HUES6 (cell line): Measurements from ENCODE around the gene TNIP1.

Experiments
- H3K27ac ChIP-seq: 2 replicates; pipeline ENCODE4 v1.7.0; 2013; ENCODE audit warnings: low read depth, mild to moderate bottlenecking, low read length, inconsistent platforms
- H3K27me3 ChIP-seq: 2 replicates; pipeline ENCODE4 v1.6.1; 2013; ENCODE audit warnings: low read length; ENCODE audit not compliant: control insufficient read depth, insufficient read depth
- H3K36me3 ChIP-seq: 2 replicates; pipeline ENCODE4 v1.6.1; 2013; ENCODE audit warnings: low read length; ENCODE audit not compliant: control insufficient read depth, insufficient read depth
- H3K4me1 ChIP-seq: 2 replicates; pipeline ENCODE4 v1.6.1; 2013; ENCODE audit warnings: low read length; ENCODE audit not compliant: control insufficient read depth, insufficient read depth
- H3K4me3 ChIP-seq: 2 replicates; pipeline ENCODE4 v1.5.1; 2013; ENCODE audit warnings: low read depth, low read length
- H3K9ac ChIP-seq: one replicate; pipeline ENCODE4 v1.6.1; 2013; ENCODE audit warnings: mild to moderate bottlenecking, low read length
- H3K9me3 ChIP-seq: 2 replicates; pipeline ENCODE4 v1.6.1; 2013; ENCODE audit warnings: low read depth, low read length; ENCODE audit not compliant: control insufficient read depth, insufficient read depth

Gene TNIP1, protein sequence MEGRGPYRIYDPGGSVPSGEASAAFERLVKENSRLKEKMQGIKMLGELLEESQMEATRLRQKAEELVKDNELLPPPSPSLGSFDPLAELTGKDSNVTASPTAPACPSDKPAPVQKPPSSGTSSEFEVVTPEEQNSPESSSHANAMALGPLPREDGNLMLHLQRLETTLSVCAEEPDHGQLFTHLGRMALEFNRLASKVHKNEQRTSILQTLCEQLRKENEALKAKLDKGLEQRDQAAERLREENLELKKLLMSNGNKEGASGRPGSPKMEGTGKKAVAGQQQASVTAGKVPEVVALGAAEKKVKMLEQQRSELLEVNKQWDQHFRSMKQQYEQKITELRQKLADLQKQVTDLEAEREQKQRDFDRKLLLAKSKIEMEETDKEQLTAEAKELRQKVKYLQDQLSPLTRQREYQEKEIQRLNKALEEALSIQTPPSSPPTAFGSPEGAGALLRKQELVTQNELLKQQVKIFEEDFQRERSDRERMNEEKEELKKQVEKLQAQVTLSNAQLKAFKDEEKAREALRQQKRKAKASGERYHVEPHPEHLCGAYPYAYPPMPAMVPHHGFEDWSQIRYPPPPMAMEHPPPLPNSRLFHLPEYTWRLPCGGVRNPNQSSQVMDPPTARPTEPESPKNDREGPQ

DNA sequence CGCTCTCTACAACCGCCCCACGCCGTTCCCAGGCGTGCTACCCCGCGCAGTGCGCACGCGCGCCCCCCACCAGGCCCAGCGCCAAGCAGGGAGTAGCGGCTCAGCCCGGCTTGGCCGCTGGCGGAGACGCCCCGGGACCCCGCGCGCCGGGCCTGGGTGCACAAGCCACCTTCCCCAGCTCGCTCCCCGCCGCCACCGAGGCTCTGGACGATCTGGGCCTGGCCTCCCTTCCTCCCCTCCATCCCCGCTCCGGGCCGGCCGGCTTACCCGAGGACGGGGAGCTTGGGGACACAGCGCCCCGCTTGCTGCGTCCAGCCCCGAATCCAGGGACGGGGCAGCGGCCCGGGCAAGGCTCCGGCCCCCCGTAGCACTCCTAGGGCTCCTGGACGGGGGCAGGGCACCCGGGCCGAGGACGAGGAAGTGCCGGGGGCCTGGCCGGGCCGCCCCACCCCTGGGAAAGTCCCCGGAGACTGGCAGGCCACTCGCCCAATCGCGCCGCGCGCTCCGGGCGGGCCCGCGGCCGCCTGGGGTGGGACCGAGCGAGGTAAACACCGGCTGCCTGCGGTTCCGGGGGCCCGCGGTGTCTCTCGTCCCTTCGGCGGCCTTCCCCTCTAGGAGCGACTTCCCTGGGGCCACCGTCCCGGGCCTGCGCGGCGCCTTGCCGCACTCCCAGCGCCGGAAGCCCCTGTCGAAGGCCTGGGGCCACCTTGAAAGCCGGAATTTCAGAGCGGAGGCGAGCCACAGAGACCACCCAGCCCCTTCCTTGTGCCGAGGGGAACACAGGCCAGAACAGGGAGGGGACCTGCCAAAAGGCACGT is at the start of gene TNIP1:
TSS of gene TNIP1 (minus strand) at position 422 of the 818 bp plus-strand sequence. CDS start 15,939 bp downstream, outside the sequence.
- H3K9ac ChIP-seq = peak within 1 kb of the TSS; percentile 94
- H3K27me3 ChIP-seq = no peaks in the 10 kb centered on the region
- no peaks in the 10 kb centered on the region for H3K36me3 ChIP-seq
- H3K4me1 ChIP-seq = peaks cover 5% of the 10 kb centered on the region
- H3K27ac ChIP-seq = peak within 1 kb of the TSS; percentile 78; the same call in 1 of the 2 replicates
- H3K9me3 ChIP-seq = no peaks in the 10 kb centered on the region
- H3K4me3 ChIP-seq = peak within 1 kb of the TSS; percentile 82

DNA sequence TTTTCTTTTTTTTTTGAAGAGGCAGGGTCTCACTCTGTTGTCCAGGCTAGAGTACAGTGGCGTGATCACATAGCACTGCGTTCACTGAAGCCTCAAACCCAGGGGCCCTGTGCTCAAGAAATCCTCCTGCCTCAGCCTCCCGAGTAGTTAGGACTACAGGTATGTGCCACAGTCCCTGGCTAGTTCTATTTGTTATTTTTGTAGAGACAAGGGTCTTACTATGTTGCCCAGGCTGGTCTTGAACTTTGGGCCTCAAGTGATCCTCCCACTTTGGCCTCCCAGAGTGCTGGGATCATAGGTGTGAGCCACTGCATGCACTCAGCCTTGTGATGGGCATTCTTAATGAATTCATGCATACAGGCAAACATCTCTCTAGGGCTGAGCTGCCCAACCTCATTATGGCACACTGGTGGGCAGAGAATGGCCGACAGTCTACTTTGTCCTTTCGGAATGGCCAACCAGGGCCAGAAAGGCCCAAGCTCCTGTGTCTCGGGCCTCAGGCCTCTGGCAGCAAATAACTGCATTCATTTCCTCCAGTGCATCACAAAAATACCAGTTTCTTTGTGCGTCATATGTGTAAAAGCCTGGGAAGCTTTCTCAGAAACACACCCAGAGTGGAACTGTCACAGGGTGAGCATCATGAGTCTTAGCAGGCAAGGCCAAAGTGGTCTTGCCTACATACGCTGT is 49.5 kb upstream of the TNIP1 start:
- H3K27me3 ChIP-seq = no peaks in the 10 kb centered on the region
- H3K9ac ChIP-seq = no peak overlapping the region
- no peaks in the 10 kb centered on the region for H3K4me1 ChIP-seq
- peaks cover 91% of the 10 kb centered on the region for H3K36me3 ChIP-seq
- no peaks in the 10 kb centered on the region for H3K9me3 ChIP-seq
- H3K27ac ChIP-seq = no peak overlapping the region
- no peak overlapping the region for H3K4me3 ChIP-seq

DNA sequence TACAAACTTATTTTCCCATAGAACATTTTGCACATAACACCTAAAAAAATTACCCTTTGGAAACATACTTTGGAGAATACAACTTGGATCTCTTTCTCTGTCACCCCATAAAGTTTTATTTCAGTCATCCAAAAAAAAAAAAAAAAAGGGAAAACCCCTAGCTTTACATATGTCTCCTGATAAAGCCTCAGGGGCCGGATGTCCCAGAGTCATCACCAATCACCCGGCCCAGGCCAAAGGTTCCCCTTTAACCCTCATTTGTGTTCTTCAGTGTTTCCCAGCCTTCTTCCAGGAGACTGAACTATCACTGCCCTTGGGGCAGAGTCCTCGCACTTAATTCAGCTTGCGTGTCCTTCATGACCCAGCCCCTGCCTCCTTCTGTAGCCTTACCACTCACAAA is 48.0 kb upstream of the TNIP1 start:
- Histone ChIP-seq H3K27me3 (no peaks in the 10 kb centered on the region), H3K9ac (no peak overlapping the region), H3K9me3 (no peaks in the 10 kb centered on the region), H3K4me3 (no peak overlapping the region), H3K4me1 (no peaks in the 10 kb centered on the region), H3K36me3 (peaks cover 83% of the 10 kb centered on the region), H3K27ac (no peak overlapping the region)

DNA sequence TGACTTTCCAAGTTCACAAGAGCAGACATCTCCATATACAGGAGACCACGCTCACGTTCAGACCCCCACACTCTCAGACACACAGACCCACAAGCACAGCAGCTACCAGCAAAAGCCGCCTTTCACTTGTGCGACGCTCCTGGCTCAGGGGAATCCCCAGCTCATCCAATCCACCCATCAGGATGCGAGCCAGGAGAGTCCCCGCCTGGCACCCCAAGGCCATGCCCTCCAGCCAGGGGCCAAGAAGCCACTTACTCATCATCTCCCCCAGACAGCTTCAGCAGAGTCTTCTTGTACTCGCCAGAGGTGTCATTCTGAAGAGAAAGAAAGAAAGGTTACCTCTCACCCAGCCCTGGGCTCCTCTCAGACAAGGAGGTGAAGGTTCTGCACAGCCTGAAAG is 47.1 kb upstream of the TNIP1 start:
- Histone ChIP-seq H3K27ac (no peak overlapping the region), H3K36me3 (peaks cover 83% of the 10 kb centered on the region), H3K4me3 (no peak overlapping the region), H3K9ac (no peak overlapping the region), H3K4me1 (no peaks in the 10 kb centered on the region), H3K9me3 (no peaks in the 10 kb centered on the region), H3K27me3 (no peaks in the 10 kb centered on the region)

DNA sequence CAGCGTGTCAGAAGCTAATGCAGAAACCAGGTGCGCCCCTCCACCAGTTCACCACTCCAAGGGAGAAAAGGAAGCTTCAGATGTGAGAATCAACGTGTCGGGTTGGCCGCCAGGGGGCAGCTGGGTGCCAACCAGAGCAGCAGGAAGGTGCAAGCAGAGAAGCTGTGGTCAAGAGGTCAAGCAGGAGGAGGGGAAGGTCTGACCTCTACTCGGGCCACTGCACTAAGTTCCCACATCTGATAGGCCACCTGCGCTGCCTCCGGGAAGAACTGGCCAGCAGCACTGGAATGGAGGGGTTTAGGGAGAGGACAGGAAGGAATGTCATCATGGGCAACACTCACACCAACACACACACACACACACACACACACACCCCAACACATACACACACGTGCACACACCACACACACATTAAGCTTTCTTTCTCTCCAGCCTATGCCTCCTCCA is 45.4 kb upstream of the TNIP1 start:
- Histone ChIP-seq H3K27ac (no peak overlapping the region), H3K27me3 (no peaks in the 10 kb centered on the region), H3K4me3 (no peak overlapping the region), H3K9me3 (no peaks in the 10 kb centered on the region), H3K4me1 (no peaks in the 10 kb centered on the region), H3K36me3 (peaks cover 83% of the 10 kb centered on the region), H3K9ac (no peak overlapping the region)

DNA sequence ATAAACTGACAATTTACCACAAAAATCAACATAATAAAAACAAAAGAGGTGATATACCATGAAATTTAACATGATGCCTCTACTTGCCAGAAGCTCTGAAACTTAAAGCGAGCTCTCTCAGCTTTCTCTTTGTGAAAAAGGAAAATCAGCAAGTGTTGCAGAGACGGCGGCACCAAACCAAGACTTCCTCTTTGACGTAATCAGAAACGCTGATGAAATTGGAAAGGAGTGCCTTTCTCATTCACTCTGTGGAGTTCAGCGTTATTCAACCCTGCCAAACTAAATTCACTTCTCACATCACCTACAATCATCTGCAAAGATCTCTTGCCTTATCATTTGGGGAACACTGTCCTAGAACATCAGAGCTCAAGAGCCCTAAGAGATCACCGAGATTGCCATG is 44.6 kb upstream of the TNIP1 start:
- H3K4me3 ChIP-seq = no peak overlapping the region
- H3K36me3 ChIP-seq = peaks cover 82% of the 10 kb centered on the region
- H3K27ac ChIP-seq = no peak overlapping the region

DNA sequence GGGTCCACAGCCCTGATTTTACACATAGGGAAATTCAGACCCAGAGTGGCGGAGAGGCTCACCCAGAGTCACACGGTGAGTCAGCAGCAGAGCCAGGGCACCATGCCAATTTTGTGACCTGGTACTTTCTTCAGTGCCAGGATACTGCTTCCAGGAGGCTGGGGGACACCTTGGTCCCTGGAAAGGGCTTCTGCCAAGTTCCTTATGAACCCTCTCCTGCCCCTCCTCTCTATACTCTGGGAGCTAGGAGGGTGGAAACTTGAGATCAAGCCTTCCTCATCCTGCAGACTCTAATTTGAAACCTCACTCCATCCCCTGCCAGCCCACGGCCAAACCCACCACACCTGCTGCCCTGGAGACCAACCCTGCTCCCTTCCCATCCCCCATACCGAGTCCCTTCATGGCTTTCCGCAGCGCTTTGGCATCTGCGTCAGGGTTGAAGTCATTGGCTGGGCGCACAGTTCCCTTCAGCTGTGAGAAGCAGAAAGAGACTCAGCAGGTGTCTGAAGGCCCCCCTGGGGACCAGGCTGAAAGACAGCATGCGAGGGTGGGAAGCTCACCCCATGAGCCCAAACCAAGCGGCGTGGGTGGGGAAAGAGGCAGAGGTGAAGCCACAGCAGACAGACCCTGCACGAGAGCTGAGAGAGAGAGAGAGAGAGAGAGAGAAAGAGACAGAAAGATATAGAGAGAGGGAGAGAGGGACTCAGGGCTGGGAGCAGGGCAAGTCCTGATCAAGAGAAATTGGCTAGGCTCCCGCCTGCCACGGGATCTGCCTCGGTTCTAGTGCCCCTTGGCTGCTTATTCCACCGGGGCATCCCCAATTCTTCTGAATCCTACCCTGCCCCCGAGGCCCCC is 43.3 kb upstream of the TNIP1 start:
- H3K4me3 ChIP-seq = no peak overlapping the region
- H3K4me1 ChIP-seq = no peaks in the 10 kb centered on the region
- no peak overlapping the region for H3K27ac ChIP-seq
- no peaks in the 10 kb centered on the region for H3K27me3 ChIP-seq
- no peaks in the 10 kb centered on the region for H3K9me3 ChIP-seq
- H3K9ac ChIP-seq = no peak overlapping the region
- peaks cover 79% of the 10 kb centered on the region for H3K36me3 ChIP-seq

More for the DNA sequence above, 44.6 kb upstream of the TNIP1 start:
- no peaks in the 10 kb centered on the region for H3K4me1 ChIP-seq
- H3K27me3 ChIP-seq = no peaks in the 10 kb centered on the region
- H3K9me3 ChIP-seq = no peaks in the 10 kb centered on the region
- no peak overlapping the region for H3K9ac ChIP-seq

DNA sequence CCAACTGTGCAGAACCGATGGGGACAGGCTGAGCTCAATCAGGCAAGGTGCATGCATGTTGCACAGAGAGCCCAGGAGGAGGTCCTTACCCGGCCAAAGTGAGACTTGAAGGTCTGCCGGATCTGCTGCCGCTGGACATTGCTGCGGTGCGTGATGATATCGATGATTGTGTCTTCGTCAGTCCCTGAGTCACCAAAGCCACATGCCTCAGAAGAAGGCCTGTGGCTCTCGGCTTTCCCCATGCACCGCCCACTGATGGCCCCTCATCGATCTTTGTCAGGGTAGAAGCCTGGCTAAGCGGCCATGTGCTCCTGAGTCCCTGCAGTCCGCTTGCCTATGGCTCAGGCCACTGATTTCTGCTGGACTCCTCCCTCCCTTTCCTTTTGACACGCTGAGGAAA is 42.0 kb upstream of the TNIP1 start:
- peaks cover 71% of the 10 kb centered on the region for H3K36me3 ChIP-seq
- H3K9ac ChIP-seq = no peak overlapping the region
- H3K9me3 ChIP-seq = no peaks in the 10 kb centered on the region

DNA sequence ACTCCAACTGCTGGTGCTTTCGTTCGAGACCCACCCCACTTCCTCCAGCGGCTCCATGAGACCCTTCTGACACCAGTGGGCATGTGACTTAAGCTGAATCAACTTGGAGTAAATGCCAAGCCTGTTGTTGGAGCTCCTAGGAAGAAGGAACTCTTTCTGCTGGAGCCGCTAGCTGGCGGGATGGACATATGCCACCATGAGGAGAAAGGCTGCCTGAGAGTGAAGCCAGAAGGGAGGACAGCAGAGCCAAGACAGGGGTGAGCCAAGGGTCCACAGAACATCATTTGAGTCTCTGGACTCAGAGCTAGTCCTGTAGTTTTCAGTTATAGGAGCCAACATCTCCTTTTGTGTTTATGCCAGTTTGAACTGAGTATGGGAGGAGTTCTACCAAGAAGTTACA is 40.8 kb upstream of the TNIP1 start:
- peaks cover 73% of the 10 kb centered on the region for H3K36me3 ChIP-seq
- H3K27ac ChIP-seq = no peak overlapping the region
- H3K4me1 ChIP-seq = no peaks in the 10 kb centered on the region
- H3K4me3 ChIP-seq = no peak overlapping the region
- H3K9ac ChIP-seq = no peak overlapping the region
- H3K27me3 ChIP-seq = no peaks in the 10 kb centered on the region
- H3K9me3 ChIP-seq = no peaks in the 10 kb centered on the region

More for the DNA sequence above, 42.0 kb upstream of the TNIP1 start:
- Histone ChIP-seq H3K4me1 (no peaks in the 10 kb centered on the region), H3K27ac (no peak overlapping the region), H3K27me3 (no peaks in the 10 kb centered on the region), H3K4me3 (no peak overlapping the region)

DNA sequence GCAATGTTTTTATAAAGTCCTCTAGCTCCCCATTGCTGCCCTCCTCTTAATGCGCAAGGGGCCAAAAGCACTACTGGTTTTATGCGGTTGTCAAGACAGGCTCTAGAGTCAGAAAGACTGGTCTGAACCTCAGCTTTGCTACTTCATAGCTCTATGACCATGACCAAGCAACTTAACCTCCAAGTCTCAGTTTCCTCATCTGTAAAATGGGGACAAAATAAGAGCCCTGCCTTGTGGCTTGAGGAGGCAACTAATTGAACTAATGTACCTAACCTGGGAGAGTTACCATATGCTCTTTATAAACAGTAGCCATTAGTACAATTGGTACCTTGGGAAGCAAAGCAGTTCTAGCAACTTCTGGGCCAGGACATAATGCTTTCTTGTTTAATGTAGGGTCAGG is 40.3 kb upstream of the TNIP1 start:
- H3K9ac ChIP-seq = no peak overlapping the region
- no peaks in the 10 kb centered on the region for H3K27me3 ChIP-seq
- H3K4me1 ChIP-seq = no peaks in the 10 kb centered on the region
- peaks cover 79% of the 10 kb centered on the region for H3K36me3 ChIP-seq
- H3K9me3 ChIP-seq = no peaks in the 10 kb centered on the region
- H3K27ac ChIP-seq = no peak overlapping the region
- no peak overlapping the region for H3K4me3 ChIP-seq
